Transverse colon (tissue), 4 donors: ENCODE measurements around the gene CCNB1IP1. TPM values are rescaled to one million over a fixed set of nuclear protein-coding genes. Genes with fewer than 3 reads are reported as not detected.
"Not testable (repeated sequence)": the region's sequence is repeated elsewhere in the genome, so short reads cannot be mapped to it uniquely, and the experiment has no call there.

Experiments used
- DNase-seq: peaks from one replicate; pipeline ENCODE4 v3.0.0-alpha.2; 2019
- H3K27ac ChIP-seq, 4 donors: fragments of 200-600 bp; sonication (generic); 2 replicates each; pipeline ENCODE4 v1.5.1; 2016 to 2018; ENCODE audit warnings: inconsistent platforms in 4 of 4
- H3K27me3 ChIP-seq: fragments of 200-600 bp; sonication (generic); 2 replicates; pipeline ENCODE4 v1.5.1; 2017; ENCODE audit warnings: inconsistent platforms
- H3K36me3 ChIP-seq, 4 donors: fragments of 200-600 bp; sonication (generic); 2 replicates each; pipeline ENCODE4 v1.5.1; 2017 to 2019; ENCODE audit warnings: inconsistent platforms in 4 of 4
- H3K4me1 ChIP-seq, 4 donors: fragments of 200-600 bp; sonication (generic); 2 replicates each; pipeline ENCODE4 v1.5.1; 2017 to 2020; ENCODE audit warnings: inconsistent platforms in 4 of 4
- H3K4me3 ChIP-seq, 4 donors: fragments of 200-600 bp; sonication (generic); 1 replicate in 1 of 4; 2 replicates in 3 of 4; pipeline versions ENCODE4 v1.5.1 to v1.6.1; 2017 to 2019; ENCODE audit warnings: inconsistent platforms in 4 of 4
- H3K9me3 ChIP-seq, 2 donors: fragments of 200-600 bp; sonication (generic); 2 replicates each; pipeline ENCODE4 v1.5.1; 2017 to 2019; ENCODE audit warnings: inconsistent platforms in 2 of 2
- CTCF ChIP-seq, 5 experiments: fragments of 200-600 bp in 3 of 5; fragments of 450-650 bp in 2 of 5; sonication (generic) in 3 of 5; IDR thresholded peaks; 1 replicate in 2 of 5; 2 replicates in 3 of 5; pipeline ENCODE4 v1.5.1; 2016 to 2017; ENCODE audit warnings: antibody characterized with exemption in 5 of 5, inconsistent platforms in 3 of 5, mild to moderate bottlenecking in 2 of 5, moderate library complexity in 1 of 5
- EP300 ChIP-seq: sonication (generic); formaldehyde crosslinking; IDR thresholded peaks from one replicate; pipeline ENCODE4 v1.6.1; 2017; ENCODE audit warnings: antibody characterized with exemption, low read depth
- POLR2A ChIP-seq: fragments of 450-650 bp; IDR thresholded peaks from one replicate; pipeline ENCODE4 v1.6.1; 2016; ENCODE audit warnings: antibody characterized with exemption, mild to moderate bottlenecking, moderate library complexity
- POLR2AphosphoS5 ChIP-seq, 3 donors: sonication (generic); formaldehyde crosslinking; IDR thresholded peaks; one replicate each; pipeline ENCODE4 v1.6.1; 2016; ENCODE audit warnings: antibody characterized with exemption in 3 of 3
- WGBS, 2 donors: methylation state at CpG; one replicate each; pipeline ENCODE4 v1.1.5; 2018; ENCODE audit warnings: low coverage in 1 of 2; 5-methylcytosine and 5-hydroxymethylcytosine counted together
- in situ Hi-C, 4 donors: fragments of 200-750 bp; cut with MboI; loops; one replicate each; pipeline versions ENCODE4 v1.15.0 to v1.15.1; 2017; ENCODE audit warnings: low sequenced_read_pairs in 3 of 4, low pct_ligation_motif_present in 1 of 4, low pct_unique_long_range_greater_than_20kb in 1 of 4
- intact Hi-C: fragments of 100-400 bp; cut with DNase I; formaldehyde crosslinking; loops from one replicate; pipeline ENCODE4 v1.15.1; 2023; ENCODE audit warnings: low total_unique reads
- small RNA-seq, 4 donors: library from RNA; depleted of rRNA; stranded (forward); fragments of <200 nt; gene quantifications; one replicate each; pipeline ENCODE3, GENCODE V24; 2016
- total RNA-seq, 4 donors: library from RNA; depleted of rRNA; stranded (reverse); fragments of >200 nt; gene quantifications; one replicate each; pipeline ENCODE4 v1.1.0, GENCODE V29; 2016

CCNB1IP1 gene
- total RNA-seq, 4 donors from 2014 or later: 11.9 to 38.3 (median 23.9) TPM

- no peaks in the 10 kb centered on the region for H3K4me1 ChIP-seq
- DNase-seq: no peak
- peaks cover 3 to 12% of the 10 kb centered on the region in 2 donors for H3K9me3 ChIP-seq
- intact Hi-C loops: no loop called here
- no peaks in the 10 kb centered on the region for H3K36me3 ChIP-seq
- no peak for TF ChIP-seq CTCF (IDR thresholded peaks at IDR 0.05)
- TF ChIP-seq POLR2AphosphoS5 (IDR thresholded peaks at IDR 0.05): no peak
- TF ChIP-seq EP300: no peak
- TF ChIP-seq POLR2A: no peak
- WGBS, 2 donors: 100% methylated on average over 1 to 2 of the region's 2 CpGs
- no peaks in the 10 kb centered on the region for H3K27me3 ChIP-seq
- in situ Hi-C loops: no loop called here
- no peak overlapping the region for H3K27ac ChIP-seq
- no peak overlapping the region for H3K4me3 ChIP-seq
Measured at GRCh38 chr14:20274062-20274461, 59.0 kb downstream of the CCNB1IP1 start.

GRCh38 chr14:20264361-20264760 is 68.7 kb downstream of the CCNB1IP1 start:
- DNase-seq, intact Hi-C loops, H3K9me3 ChIP-seq, H3K4me3 ChIP-seq, H3K27ac ChIP-seq, H3K27me3 ChIP-seq, H3K4me1 ChIP-seq, H3K36me3 ChIP-seq, in situ Hi-C loops: not testable (repeated sequence)
- WGBS, 2 donors: 90 to 92% methylated on average over 4 to 5 of the region's 5 CpGs

- H3K36me3 ChIP-seq: no peaks in the 10 kb centered on the region
- H3K9me3 ChIP-seq: no peaks in the 10 kb centered on the region
- H3K4me1 ChIP-seq: no peaks in the 10 kb centered on the region
- in situ Hi-C loops: no loop called here
- H3K27ac ChIP-seq: no peak overlapping the region
- no peak overlapping the region for H3K4me3 ChIP-seq
- WGBS, 2 donors: 50 to 53% methylated on average over 3 of the region's 3 CpGs
- intact Hi-C loops: no loop called here
- no peak for DNase-seq
- no peaks in the 10 kb centered on the region for H3K27me3 ChIP-seq
- no peak for TF ChIP-seq EP300
- TF ChIP-seq POLR2A: no peak
- TF ChIP-seq CTCF (IDR thresholded peaks at IDR 0.05): no peak
- TF ChIP-seq POLR2AphosphoS5 (IDR thresholded peaks at IDR 0.05): no peak
Measured at GRCh38 chr14:20262642-20263128, 70.4 kb downstream of the CCNB1IP1 start.

Small RNA genes within 50 kb of the gene (small RNA-seq; reads per million reads assigned to genes)
- gene SNORA79B (0 reads per million in 4 donors), gene SNORD126 (194 to 666 (median 263) reads per million in 4 donors)

Other genes with a start within 250 kb of the CCNB1IP1 start
- gene OR4K17, start 222.5 kb downstream of the CCNB1IP1 start, total RNA-seq: not detected
- gene OR4N5, start 194.5 kb downstream of the CCNB1IP1 start, total RNA-seq: not detected
- gene OR11G2, start 142.4 kb downstream of the CCNB1IP1 start, total RNA-seq: not detected
- gene OR11H6, start 109.6 kb downstream of the CCNB1IP1 start, total RNA-seq: not detected
- gene OR11H7, start 104.3 kb downstream of the CCNB1IP1 start, total RNA-seq: not detected
- gene OR11H4, start 94.0 kb downstream of the CCNB1IP1 start, total RNA-seq: not detected
- 10 to 100 TPM in 2 of 4 donors, 1 to 10 TPM in 2; 5.6 to 14.9 (median 9.7) TPM for gene TTC5, start 27.3 kb downstream of the CCNB1IP1 start, total RNA-seq
- gene PARP2, start 10.4 kb upstream of the CCNB1IP1 start, total RNA-seq: 10 to 100 TPM in 2 of 4 donors, 1 to 10 TPM in 2; 4.4 to 96.5 (median 9.1) TPM
- gene TEP1, start 80.2 kb upstream of the CCNB1IP1 start, total RNA-seq: 100 to 1,000 TPM in 1 of 4 donors, 10 to 100 TPM in 3; 72.2 to 216 (median 79.9) TPM
- gene KLHL33, start 102.9 kb upstream of the CCNB1IP1 start, total RNA-seq: under 1 TPM in 2 of 4 donors, not detected in 2; 0.16 to 0.27 TPM
- gene OSGEP, start 121.5 kb upstream of the CCNB1IP1 start, total RNA-seq: 100 to 1,000 TPM in 1 of 4 donors, 10 to 100 TPM in 3; 26.7 to 146 (median 64.7) TPM
- 100 to 1,000 TPM; 108 to 120 (median 111) TPM for gene APEX1, start 121.9 kb upstream of the CCNB1IP1 start, total RNA-seq
- gene PIP4P1, start 128.2 kb upstream of the CCNB1IP1 start, total RNA-seq: 10 to 100 TPM; 18.7 to 49.4 (median 31.1) TPM
- gene PNP, start 136.1 kb upstream of the CCNB1IP1 start, total RNA-seq: 10 to 100 TPM; 18.9 to 62.1 (median 32.7) TPM
- not detected for gene RNASE10, start 172.3 kb upstream of the CCNB1IP1 start, total RNA-seq
- not detected for gene RNASE9, start 227.8 kb upstream of the CCNB1IP1 start, total RNA-seq